OCI-LY7 (cell line): ENCODE measurements around the gene LIX1. TPM values are rescaled to one million over a fixed set of nuclear protein-coding genes. Genes with fewer than 3 reads are reported as not detected.
A peak's percentile ranks its signal among the peaks of the same experiment; 100 is the strongest.
"Not testable (repeated sequence)": the region's sequence is repeated elsewhere in the genome, so short reads cannot be mapped to it uniquely, and the experiment has no call there.

Experiments used
- BruUV-seq: library from RNA; stranded (reverse); fragments of 400-500 nt; replicated peaks from 2 replicates; lab custom pipeline; 2021; lab: Mats Ljungman, UMichigan
- CTCF ChIA-PET: fragments of 300-600 bp; sonication (Branson Sonifier 250); formaldehyde crosslinking; loops from one replicate; lab custom pipeline; 2022; ENCODE audit warnings: antibody characterized with exemption; ENCODE audit not compliant: unreplicated experiment; lab: Charles Lee
- POLR2A ChIA-PET: fragments of 300-600 bp; sonication (Branson Sonifier 250); formaldehyde crosslinking; loops from one replicate; lab custom pipeline; 2022; ENCODE audit warnings: antibody characterized with exemption; lab: Charles Lee
- DNase-seq: peaks from one replicate; pipeline ENCODE4 v3.0.0-alpha.2; 2015; ENCODE audit warnings: low spot score
- H2AFZ ChIP-seq: fragments of 200-600 bp; sonication (generic), shearing (Covaris generic); 2 replicates; pipeline ENCODE4 v1.6.1; 2014; ENCODE audit warnings: mild to moderate bottlenecking, antibody characterized with exemption, low read length, moderate library complexity
- H3K27ac ChIP-seq: fragments of 200-600 bp; sonication (generic); 2 replicates; pipeline ENCODE4 v1.5.1; 2014; ENCODE audit warnings: mixed run types, low read depth, mild to moderate bottlenecking, moderate library complexity, low read length, inconsistent platforms; ENCODE audit not compliant: poor library complexity, severe bottlenecking
- H3K36me3 ChIP-seq: fragments of 200-600 bp; sonication (generic); 2 replicates; pipeline ENCODE4 v1.6.1; 2014; ENCODE audit warnings: mild to moderate bottlenecking, antibody characterized with exemption, low read length, moderate library complexity, mixed read lengths; ENCODE audit not compliant: insufficient read depth
- H3K4me1 ChIP-seq: fragments of 200-600 bp; sonication (generic); 2 replicates; pipeline ENCODE4 v1.5.1; 2014; ENCODE audit warnings: mild to moderate bottlenecking, low read length; ENCODE audit not compliant: insufficient read depth, poor library complexity, severe bottlenecking
- H3K4me2 ChIP-seq: fragments of 200-600 bp; sonication (generic); 2 replicates; pipeline ENCODE4 v1.6.1; 2014; ENCODE audit warnings: mild to moderate bottlenecking, low read length
- H3K4me3 ChIP-seq: fragments of 200-600 bp; sonication (generic); 2 replicates; pipeline ENCODE4 v1.5.1; 2014; ENCODE audit warnings: mild to moderate bottlenecking, low read depth, low read length; ENCODE audit not compliant: poor library complexity, severe bottlenecking
- H3K79me2 ChIP-seq: fragments of 200-600 bp; sonication (generic); 2 replicates; pipeline ENCODE4 v1.6.1; 2016; ENCODE audit warnings: low read depth, mild to moderate bottlenecking, low read length, moderate library complexity, mixed read lengths; ENCODE audit not compliant: insufficient read depth
- H3K9me2 ChIP-seq: fragments of 200-600 bp; sonication (generic); 2 replicates; pipeline ENCODE4 v1.6.1; 2016; ENCODE audit warnings: mild to moderate bottlenecking, low read length, mixed read lengths; ENCODE audit not compliant: insufficient read depth
- H3K9me3 ChIP-seq: fragments of 200-600 bp; sonication (generic); 2 replicates; pipeline ENCODE4 v1.6.1; 2014; ENCODE audit warnings: mild to moderate bottlenecking, mixed run types, low read length, mixed read lengths
- H4K20me1 ChIP-seq: fragments of 200-600 bp; sonication (generic); 2 replicates; pipeline ENCODE4 v1.6.1; 2014; ENCODE audit warnings: mild to moderate bottlenecking, antibody characterized with exemption, low read length, moderate library complexity, mixed read lengths; ENCODE audit not compliant: insufficient read depth
- CTCF ChIP-seq: fragments of 200-600 bp; sonication (generic); conservative IDR thresholded peaks from 2 replicates; pipeline ENCODE4 v1.5.1; 2014; ENCODE audit warnings: mild to moderate bottlenecking, antibody characterized with exemption, low read length, moderate library complexity, mixed read lengths
- EZH2phosphoT487 ChIP-seq: fragments of 200-600 bp; sonication (generic); IDR thresholded peaks from 2 replicates; pipeline ENCODE4 v1.6.1; 2018; ENCODE audit warnings: low read depth, borderline replicate concordance, mild to moderate bottlenecking, mixed run types, antibody characterized with exemption, low read length, moderate library complexity, mixed read lengths
- intact Hi-C: fragments of 100-400 bp; cut with micrococcal nuclease; formaldehyde crosslinking; loops from one replicate; pipeline ENCODE4 v1.10.0; 2022; ENCODE audit not compliant: unreplicated experiment
- total RNA-seq, 2 experiments: library from RNA; depleted of rRNA in 1 of 2; stranded (reverse); fragments of >200 nt in 1 of 2; shearing (Covaris generic) in 1 of 2; gene quantifications; 2 replicates each; pipeline ENCODE4 v1.2.3, GENCODE V29; 2014 to 2022

The LIX1 gene
- total RNA-seq, 2 experiments from 2014 or later = 0.44 TPM; not detected in 1

- CTCF ChIA-PET = interaction anchor here (0.7 to 0.9 kb wide), 2 partner anchors 11 to 1613 kb away, joined by 3 to 4 read pairs; no protein-coding TSS in a partner anchor
These were observed 40.2 kb upstream of the LIX1 start for GRCh38 chr5:97182571-97183099.

GRCh38 chr5:97181856-97182545 is 39.6 kb upstream of the LIX1 start:
- H3K4me3 ChIP-seq = peak overlapping the region; percentile 96
- ChIA-PET CTCF (interaction anchor here (0.5 to 0.7 kb wide), 2 partner anchors 101 to 1614 kb away, joined by 3 read pairs; no protein-coding TSS in a partner anchor), POLR2A (interaction anchor here (0.6 to 2.8 kb wide), 6 partner anchors 13 to 373 kb away, joined by 3 to 16 read pairs (median 4); no protein-coding TSS in a partner anchor)
- H3K9me2 ChIP-seq = no peaks in the 10 kb centered on the region
- H3K27ac ChIP-seq = no peak overlapping the region
- H3K4me1 ChIP-seq = peaks cover 27% of the 10 kb centered on the region
- intact Hi-C loops = loop anchor here (2.0 to 10.0 kb wide), 4 partner anchors 1535 to 1747 kb away; partner anchors contain the start of genes ARSK, CHD1, RFESD and RGMB
- no peak for TF ChIP-seq CTCF
- no peak for TF ChIP-seq EZH2phosphoT487
- peak overlapping the region; percentile 82 for H3K4me2 ChIP-seq
- H3K9me3 ChIP-seq = peaks cover 8% of the 10 kb centered on the region; the same call in 1 of the 2 replicates
- DNase-seq = no peak
- H4K20me1 ChIP-seq = no peaks in the 10 kb centered on the region
- BruUV-seq = no TSS peak
- H3K79me2 ChIP-seq = peaks cover 37% of the 10 kb centered on the region
- peak overlapping the region; percentile 94; the same call in 1 of the 2 replicates for H2AFZ ChIP-seq
- peaks cover 42% of the 10 kb centered on the region for H3K36me3 ChIP-seq

More at GRCh38 chr5:97182571-97183099, 40.2 kb upstream of the LIX1 start:
- Histone ChIP-seq H3K27ac (peak overlapping the region; percentile 88), H2AFZ (peak overlapping the region; percentile 94), H3K9me3 (peaks cover 8% of the 10 kb centered on the region; the same call in 1 of the 2 replicates), H3K4me3 (peak overlapping the region; percentile 96), H3K4me1 (peaks cover 27% of the 10 kb centered on the region), H3K79me2 (peaks cover 37% of the 10 kb centered on the region), H3K36me3 (peaks cover 36% of the 10 kb centered on the region), H4K20me1 (no peaks in the 10 kb centered on the region), H3K4me2 (peak overlapping the region; percentile 82), H3K9me2 (no peaks in the 10 kb centered on the region)
- TSS peak; percentile 88 for BruUV-seq
- POLR2A ChIA-PET = interaction anchor here (0.6 to 2.8 kb wide), 10 partner anchors 14 to 757 kb away, joined by 3 to 16 read pairs (median 4); no protein-coding TSS in a partner anchor
- intact Hi-C loops = loop anchor here (1.0 to 10.0 kb wide), 5 partner anchors 521 to 1746 kb away; partner anchors contain the start of genes ARSK, CHD1, RFESD and RGMB
- TF ChIP-seq EZH2phosphoT487 (no peak), CTCF (no peak)
- peak; percentile 25 for DNase-seq

GRCh38 chr5:97179457-97179856 is 37.0 kb upstream of the LIX1 start:
- H2AFZ ChIP-seq, H3K4me2 ChIP-seq, intact Hi-C loops, H3K9me2 ChIP-seq, DNase-seq, H3K27ac ChIP-seq, H4K20me1 ChIP-seq, H3K4me3 ChIP-seq, CTCF ChIA-PET, POLR2A ChIA-PET, H3K9me3 ChIP-seq, BruUV-seq: not testable (repeated sequence)
- Histone ChIP-seq H3K79me2 (peaks cover 37% of the 10 kb centered on the region), H3K4me1 (peaks cover 27% of the 10 kb centered on the region), H3K36me3 (peaks cover 67% of the 10 kb centered on the region)
